Ascending aorta (tissue), 2 donors: ENCODE measurements around the gene GP1BA. TPM values are rescaled to one million over a fixed set of nuclear protein-coding genes. Genes with fewer than 3 reads are reported as not detected.
A peak's percentile ranks its signal among the peaks of the same experiment; 100 is the strongest.
"Not testable (repeated sequence)": the region's sequence is repeated elsewhere in the genome, so short reads cannot be mapped to it uniquely, and the experiment has no call there.

Experiments
- DNase-seq, 2 donors: peaks; one replicate each; pipeline ENCODE4 v3.0.0-alpha.2; 2019; ENCODE audit warnings: low spot score in 2 of 2
- H3K27ac ChIP-seq, 2 donors: fragments of 200-600 bp; sonication (generic); one replicate each; pipeline ENCODE4 v1.5.1; 2016 to 2017; ENCODE audit warnings: mild to moderate bottlenecking in 1 of 2
- H3K27me3 ChIP-seq: fragments of 200-600 bp; sonication (generic); one replicate; pipeline ENCODE4 v1.5.1; 2017
- H3K36me3 ChIP-seq, 2 donors: fragments of 200-600 bp; sonication (generic); one replicate each; pipeline ENCODE4 v1.5.1; 2016
- H3K4me1 ChIP-seq, 2 donors: fragments of 200-600 bp; sonication (generic); one replicate each; pipeline ENCODE4 v1.5.1; 2016 to 2017; ENCODE audit warnings: mild to moderate bottlenecking in 1 of 2
- H3K4me3 ChIP-seq, 2 donors: fragments of 200-600 bp; sonication (generic); one replicate each; pipeline ENCODE4 v1.5.1; 2016 to 2017; ENCODE audit warnings: mild to moderate bottlenecking in 1 of 2
- H3K9me3 ChIP-seq, 2 donors: fragments of 200-600 bp; sonication (generic); one replicate each; pipeline ENCODE4 v1.5.1; 2016
- intact Hi-C: fragments of 100-400 bp; cut with DNase I; formaldehyde crosslinking; loops from one replicate; pipeline ENCODE4 v1.15.1; 2023
- total RNA-seq: library from RNA; depleted of rRNA; stranded (reverse); fragments of >200 nt; gene quantifications from one replicate; pipeline ENCODE4 v1.1.0, GENCODE V29; 2016
- TF ChIP-seq, protein P1 (sequence below), 3 experiments: fragments of 200-600 bp in 2 of 3; fragments of 450-650 bp in 1 of 3; sonication (generic) in 2 of 3; IDR thresholded peaks; one replicate each; pipeline ENCODE4 v1.5.1; 2016 to 2019; ENCODE audit warnings: antibody characterized with exemption in 3 of 3, mild to moderate bottlenecking in 1 of 3, moderate library complexity in 1 of 3

Gene GP1BA
- total RNA-seq, 1 donor from 2014 or later = not detected

DNA sequence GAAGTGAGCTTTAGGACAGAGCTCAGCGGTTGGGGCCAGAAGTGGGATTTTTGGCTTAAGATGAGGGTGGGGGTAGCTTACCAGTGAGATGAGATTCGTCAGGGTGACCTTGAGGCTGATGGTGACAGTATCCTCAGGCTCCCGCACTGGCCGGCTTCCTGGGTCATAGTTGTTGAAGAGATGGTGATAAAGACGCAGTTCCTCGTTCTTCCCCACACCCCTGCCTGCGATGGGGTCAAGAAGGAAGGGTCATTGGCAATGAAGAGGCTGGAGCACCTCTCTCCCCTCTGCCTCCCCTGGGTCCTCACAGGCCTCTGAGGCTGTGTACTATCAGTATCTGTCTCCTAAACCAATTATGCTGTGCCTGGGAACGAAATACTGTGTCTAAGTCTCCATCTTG is 29.5 kb upstream of the GP1BA start:
- H3K27me3 ChIP-seq = peaks cover 7% of the 10 kb centered on the region
- H3K4me3 ChIP-seq = no peak overlapping the region
- H3K27ac ChIP-seq = no peak overlapping the region
- H3K9me3 ChIP-seq = no peaks in the 10 kb centered on the region
- no peaks in the 10 kb centered on the region for H3K36me3 ChIP-seq
- TF ChIP-seq, protein P1, sequence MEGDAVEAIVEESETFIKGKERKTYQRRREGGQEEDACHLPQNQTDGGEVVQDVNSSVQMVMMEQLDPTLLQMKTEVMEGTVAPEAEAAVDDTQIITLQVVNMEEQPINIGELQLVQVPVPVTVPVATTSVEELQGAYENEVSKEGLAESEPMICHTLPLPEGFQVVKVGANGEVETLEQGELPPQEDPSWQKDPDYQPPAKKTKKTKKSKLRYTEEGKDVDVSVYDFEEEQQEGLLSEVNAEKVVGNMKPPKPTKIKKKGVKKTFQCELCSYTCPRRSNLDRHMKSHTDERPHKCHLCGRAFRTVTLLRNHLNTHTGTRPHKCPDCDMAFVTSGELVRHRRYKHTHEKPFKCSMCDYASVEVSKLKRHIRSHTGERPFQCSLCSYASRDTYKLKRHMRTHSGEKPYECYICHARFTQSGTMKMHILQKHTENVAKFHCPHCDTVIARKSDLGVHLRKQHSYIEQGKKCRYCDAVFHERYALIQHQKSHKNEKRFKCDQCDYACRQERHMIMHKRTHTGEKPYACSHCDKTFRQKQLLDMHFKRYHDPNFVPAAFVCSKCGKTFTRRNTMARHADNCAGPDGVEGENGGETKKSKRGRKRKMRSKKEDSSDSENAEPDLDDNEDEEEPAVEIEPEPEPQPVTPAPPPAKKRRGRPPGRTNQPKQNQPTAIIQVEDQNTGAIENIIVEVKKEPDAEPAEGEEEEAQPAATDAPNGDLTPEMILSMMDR (IDR thresholded peaks at IDR 0.05) = no peak
- no peak for DNase-seq
- intact Hi-C loops = loop anchor here (2.0 to 5.0 kb wide), 2 partner anchors 36 to 170 kb away; partner anchors contain the start of gene MED11
- H3K4me1 ChIP-seq = peaks cover 3 to 5% of the 10 kb centered on the region in 2 donors

DNA sequence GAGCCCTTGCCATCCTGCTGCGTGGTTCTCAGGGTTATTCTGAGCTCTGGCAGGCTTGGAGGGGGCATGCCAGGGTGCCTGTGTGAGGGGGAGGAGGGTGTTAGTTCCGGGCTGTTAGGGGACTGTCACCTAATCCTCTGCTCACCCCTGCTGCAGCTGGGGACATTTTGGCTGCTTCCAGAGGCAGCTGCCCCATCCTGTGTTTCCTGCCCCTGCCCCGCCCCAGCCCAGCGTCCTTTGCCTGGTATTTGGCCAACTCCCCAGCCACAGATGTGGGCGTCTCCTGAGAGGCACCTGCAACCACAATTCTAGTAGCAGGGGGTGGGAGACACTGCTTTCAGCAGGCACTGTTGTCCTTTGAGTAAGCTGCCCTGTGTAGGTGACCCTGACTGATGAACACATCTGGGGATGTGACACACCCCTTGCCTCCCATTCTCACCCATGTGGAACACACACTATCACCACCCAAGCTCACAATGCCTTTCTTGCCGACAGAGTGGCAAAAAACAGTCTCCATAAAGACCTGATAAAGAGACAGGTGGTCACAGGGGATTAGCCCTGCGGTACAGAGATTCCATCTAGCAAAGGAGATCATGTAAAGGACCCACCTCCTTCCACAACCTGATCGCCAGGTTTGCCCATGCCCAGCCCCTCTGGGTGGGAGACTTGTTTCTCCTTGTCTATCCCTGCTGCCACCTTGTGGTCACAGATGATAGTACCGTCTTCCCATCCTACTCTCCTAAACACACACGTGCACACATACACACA is 28.8 kb upstream of the GP1BA start, which contains the start of gene CHRNE:
Gene CHRNE (minus strand): TSS at position 48 of the 768 bp plus-strand sequence. CDS start 35 bp downstream, at position 13.
- TF ChIP-seq, protein P1 (IDR thresholded peaks at IDR 0.05) = peak; percentile 59 to 75 (median 72)
- Histone ChIP-seq H3K27me3 (peaks cover 7% of the 10 kb centered on the region), H3K4me3 (peak within 1 kb of the TSS in 1 of 2 donors; percentile 5), H3K27ac (peak within 1 kb of the TSS in 1 of 2 donors; percentile 11), H3K36me3 (no peaks in the 10 kb centered on the region), H3K9me3 (no peaks in the 10 kb centered on the region), H3K4me1 (peaks cover 3 to 6% of the 10 kb centered on the region in 2 donors)
- intact Hi-C loops = loop anchor here (2.0 to 5.0 kb wide), 2 partner anchors 36 to 171 kb away; partner anchors contain the start of gene MED11
- peak in 1 of 2 donors; percentile 90 for DNase-seq

DNA sequence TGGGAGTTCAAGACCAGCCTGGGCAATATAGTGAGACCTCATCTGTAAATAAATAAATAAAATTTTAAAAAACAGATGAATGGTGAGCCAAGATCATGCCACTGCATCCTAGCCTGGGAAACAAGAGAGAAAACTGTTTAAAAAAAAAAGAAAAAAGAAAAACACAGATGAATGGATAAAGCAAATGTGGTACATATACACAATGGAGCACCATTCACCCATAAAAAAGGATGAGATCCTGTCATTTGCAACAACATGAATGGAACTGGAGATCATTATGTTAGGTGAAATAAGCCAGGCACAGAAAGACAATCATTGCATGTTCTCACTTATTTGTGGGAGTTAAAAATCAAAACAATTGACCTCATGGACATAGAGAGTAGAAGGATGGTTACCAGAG is 25.4 kb upstream of the GP1BA start:
- intact Hi-C loops = loop anchor here (5.0 kb wide), 1 partner anchor 81 kb away; the partner anchor contains the start of gene CAMTA2
- H3K4me3 ChIP-seq, H3K27me3 ChIP-seq, H3K4me1 ChIP-seq, H3K36me3 ChIP-seq, H3K27ac ChIP-seq, H3K9me3 ChIP-seq, DNase-seq: not testable (repeated sequence)

DNA sequence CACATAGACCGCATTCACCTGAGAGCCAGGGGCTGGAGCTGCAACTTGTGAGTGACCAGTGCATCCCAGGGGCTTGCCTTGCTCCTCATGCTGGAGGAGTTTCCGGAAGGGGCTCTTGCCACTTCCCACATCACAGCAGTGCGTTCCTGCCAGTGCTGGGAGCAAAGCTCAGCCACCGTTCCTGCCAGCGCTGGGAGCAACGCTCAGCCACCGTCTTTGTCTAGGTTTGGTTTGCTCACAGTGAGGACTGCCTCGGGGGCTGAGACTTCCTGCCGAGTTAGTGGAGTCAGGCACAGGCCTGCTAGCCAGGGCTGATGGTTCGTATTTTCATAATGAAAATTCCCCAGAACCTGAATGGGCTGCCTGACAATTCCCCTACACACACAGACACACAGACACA is 23.8 kb upstream of the GP1BA start:
- TF ChIP-seq, protein P1 (IDR thresholded peaks at IDR 0.05) = no peak
- peak overlapping the region in 1 of 2 donors; percentile 49 for H3K27ac ChIP-seq

DNA sequence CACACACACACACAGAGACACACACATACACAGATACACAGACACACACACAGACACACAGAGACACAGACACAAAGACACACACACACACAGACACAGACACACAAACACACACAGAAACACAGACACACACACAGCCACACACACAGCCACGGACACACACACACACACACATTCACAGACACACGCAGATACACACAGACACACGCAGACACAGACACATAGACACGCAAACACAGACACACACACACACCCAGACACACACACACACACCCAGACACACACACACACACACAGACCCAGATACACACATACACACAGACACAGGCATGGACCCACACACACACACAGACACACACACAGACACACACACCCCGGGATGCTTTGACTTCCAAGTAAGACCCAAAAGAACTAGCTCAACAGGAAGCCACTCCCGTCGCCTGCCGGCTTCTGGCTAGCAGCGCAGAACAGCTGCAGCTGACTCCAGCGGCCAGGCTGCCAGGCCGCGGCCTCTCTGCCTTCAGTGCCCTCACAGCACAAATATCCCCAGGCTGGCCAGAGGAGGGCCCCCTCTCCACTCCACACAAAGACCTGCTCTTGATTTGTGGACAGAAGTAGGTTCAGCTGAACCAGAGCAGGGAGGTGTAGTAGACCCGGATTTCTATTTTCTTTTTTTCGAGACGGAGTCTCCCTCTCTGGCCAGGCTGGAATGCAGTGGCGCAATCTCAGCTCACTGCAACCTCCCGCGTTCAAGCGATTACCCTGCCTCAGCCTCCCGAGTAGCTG is 23.2 kb upstream of the GP1BA start:
- Histone ChIP-seq H3K4me1 (peaks cover 0 to 8% of the 10 kb centered on the region in 2 donors), H3K27me3 (no peaks in the 10 kb centered on the region), H3K4me3 (no peak overlapping the region), H3K27ac (peak overlapping the region; percentile 4 to 49), H3K9me3 (no peaks in the 10 kb centered on the region), H3K36me3 (no peaks in the 10 kb centered on the region)
- TF ChIP-seq, protein P1 (IDR thresholded peaks at IDR 0.05) = peak; percentile 85 to 94 (median 89)
- DNase-seq = peak; percentile 72 to 94
- intact Hi-C loops = loop anchor here (1.0 to 5.0 kb wide), 3 partner anchors 59 to 153 kb away; partner anchors contain the start of gene CAMTA2

More for the DNA sequence above, 23.8 kb upstream of the GP1BA start:
- H3K36me3 ChIP-seq = no peaks in the 10 kb centered on the region
- DNase-seq = no peak
- H3K9me3 ChIP-seq = no peaks in the 10 kb centered on the region
- no peak overlapping the region for H3K4me3 ChIP-seq
- H3K27me3 ChIP-seq = no peaks in the 10 kb centered on the region
- intact Hi-C loops = loop anchor here (5.0 kb wide), 1 partner anchor 79 kb away; the partner anchor contains the start of gene CAMTA2
- H3K4me1 ChIP-seq = peaks cover 0 to 8% of the 10 kb centered on the region in 2 donors
